ENCODE results near the gene FRMD1. TPM values are rescaled to one million over a fixed set of nuclear protein-coding genes. Genes with fewer than 3 reads are reported as not detected.
A peak's percentile ranks its signal among the peaks of the same experiment; 100 is the strongest.

FRMD1 gene
- total RNA-seq, 2 experiments from 2014 or later: not detected

DNA sequence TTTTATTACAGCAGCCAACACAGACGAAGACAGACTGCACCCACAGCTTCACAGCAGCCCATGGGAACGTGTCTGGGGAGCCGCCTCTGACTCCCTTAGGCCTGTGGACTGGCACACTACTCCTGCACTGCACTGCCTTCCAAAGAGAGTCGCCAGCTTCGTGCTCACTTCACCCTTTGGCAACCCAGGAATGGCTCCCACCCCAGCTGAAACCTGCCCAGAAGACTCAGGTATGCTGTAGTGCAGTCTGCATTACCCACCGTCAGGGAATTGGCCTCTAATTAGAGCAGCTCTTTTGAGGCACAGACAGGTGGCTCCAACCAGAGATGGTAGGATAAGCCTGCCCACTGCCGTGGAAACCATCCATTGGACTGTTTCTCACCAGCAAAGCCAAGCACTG, 39.9 kb upstream of the FRMD1 start:
- Mint-ChIP-seq H3K36me3 (ENCODE audit: low read depth) (no peaks in the 10 kb centered on the region), H3K9me3 (peaks cover 7% of the 10 kb centered on the region), H3K27ac (no peak overlapping the region), H3K27me3 (no peaks in the 10 kb centered on the region), H3K4me3 (no peak overlapping the region), H3K4me1 (peaks cover 3% of the 10 kb centered on the region)
- peak; percentile 8 for DNase-seq
- CTCF ChIA-PET: no interaction called here
- POLR2A ChIA-PET: no interaction called here

DNA sequence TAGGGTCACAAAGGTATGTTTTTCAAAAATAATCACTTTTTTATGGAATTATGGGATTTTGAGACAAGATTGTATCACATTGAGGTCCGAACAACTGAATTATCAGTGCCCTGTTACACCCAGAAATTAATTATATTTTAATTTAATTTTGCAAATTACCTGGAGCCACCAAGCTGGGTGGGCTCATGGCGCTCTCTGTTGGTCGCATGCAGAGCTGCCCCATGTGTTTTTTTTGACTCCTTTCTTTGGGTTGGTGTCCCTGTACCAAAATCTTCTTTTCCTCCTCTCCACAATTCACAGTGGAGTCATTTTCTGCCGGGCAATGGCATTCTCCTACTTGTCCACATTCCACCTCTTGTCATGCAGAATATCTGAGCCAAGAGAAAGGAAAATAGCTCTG, 38.9 kb upstream of the FRMD1 start:
- Mint-ChIP-seq H3K9me3 (peaks cover 6% of the 10 kb centered on the region), H3K27ac (no peak overlapping the region), H3K36me3 (ENCODE audit: low read depth) (no peaks in the 10 kb centered on the region), H3K4me3 (no peak overlapping the region), H3K4me1 (peaks cover 3% of the 10 kb centered on the region), H3K27me3 (no peaks in the 10 kb centered on the region)
- no peak for DNase-seq
- ChIA-PET POLR2A (no interaction called here), CTCF (no interaction called here)

DNA sequence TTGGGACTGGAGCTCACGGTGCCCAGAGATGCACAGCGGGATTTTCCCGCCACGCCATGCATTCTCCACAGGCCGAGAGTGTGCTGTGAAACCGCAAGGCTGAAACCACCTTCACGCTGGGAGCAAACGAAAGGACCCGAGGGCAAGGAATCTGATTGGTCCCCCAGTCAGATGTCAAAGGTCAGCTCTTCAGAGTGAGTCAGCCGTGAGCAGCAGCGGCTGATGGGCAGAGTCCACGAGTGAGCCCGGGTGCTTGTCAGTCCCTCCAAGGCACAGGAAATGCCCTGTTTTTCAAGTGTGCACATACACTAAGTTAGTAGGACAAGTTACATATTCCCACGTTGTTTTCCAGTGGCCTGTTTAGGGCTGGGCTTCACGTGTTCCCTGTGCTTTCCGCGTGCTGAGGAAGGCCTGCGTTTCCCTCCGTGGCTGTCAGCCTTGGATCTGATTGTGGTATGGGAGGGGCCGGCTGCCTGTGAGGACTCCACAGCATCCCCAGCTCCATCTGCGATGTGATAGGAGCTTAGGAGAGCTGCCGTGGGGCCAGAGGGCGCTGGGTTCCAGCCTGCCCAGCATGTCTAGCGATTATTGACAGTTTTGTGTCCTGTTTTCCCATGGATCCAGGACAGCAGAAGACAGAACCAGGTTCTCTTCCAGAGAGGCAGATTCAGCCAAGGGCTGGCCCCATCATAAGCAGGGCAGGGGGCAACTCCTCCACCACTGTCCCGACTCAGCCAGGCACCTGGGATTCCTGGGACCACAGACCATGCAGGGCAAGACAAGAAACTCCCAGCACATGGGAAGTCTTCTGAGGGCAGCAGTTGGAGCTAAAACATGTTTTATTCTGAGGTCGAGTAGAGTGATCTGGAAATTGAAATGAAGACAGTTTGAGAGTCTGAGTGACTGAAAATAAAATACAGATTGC, 38.2 kb upstream of the FRMD1 start:
- POLR2A ChIA-PET: no interaction called here
- no peak overlapping the region for H3K4me3 Mint-ChIP-seq
- peaks cover 3% of the 10 kb centered on the region for H3K4me1 Mint-ChIP-seq
- H3K36me3 Mint-ChIP-seq (ENCODE audit: low read depth): no peaks in the 10 kb centered on the region
- CTCF ChIA-PET: interaction anchor here (0.8 kb wide), 1 partner anchor 64 kb away, joined by 3 read pairs; no protein-coding TSS in a partner anchor
- H3K27me3 Mint-ChIP-seq: no peaks in the 10 kb centered on the region
- H3K27ac Mint-ChIP-seq: no peak overlapping the region
- DNase-seq: no peak
- peaks cover 2% of the 10 kb centered on the region for H3K9me3 Mint-ChIP-seq

DNA sequence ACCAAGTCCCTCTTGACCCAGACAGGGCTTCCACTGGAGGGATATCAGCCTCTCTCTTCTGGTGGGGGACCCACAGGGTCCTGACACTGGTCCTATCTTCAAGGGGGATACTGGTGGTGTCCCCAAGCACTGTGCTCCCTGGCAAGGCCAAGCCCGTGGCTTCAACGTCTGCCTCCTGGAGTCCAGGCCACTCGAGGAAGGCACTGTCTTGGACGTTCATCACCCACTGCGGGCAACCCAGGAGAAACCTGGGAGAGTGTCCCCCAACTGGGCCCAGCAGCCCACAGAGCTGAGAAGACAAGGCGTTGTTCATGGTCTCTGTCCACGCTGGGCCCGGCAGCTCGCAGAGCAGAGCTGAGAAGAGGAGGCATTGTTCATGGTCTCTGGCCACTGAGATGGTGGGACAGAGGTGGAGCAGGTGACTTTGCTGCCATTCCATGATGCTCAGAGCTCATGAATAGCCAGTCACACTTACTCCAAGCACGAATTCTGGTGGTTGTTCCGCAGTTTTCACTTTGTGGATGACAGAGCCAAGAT, 37.5 kb upstream of the FRMD1 start:
- no peak overlapping the region for H3K4me3 Mint-ChIP-seq
- CTCF ChIA-PET: interaction anchor here (0.8 kb wide), 1 partner anchor 64 kb away, joined by 3 read pairs; no protein-coding TSS in a partner anchor
- peaks cover 2% of the 10 kb centered on the region for H3K9me3 Mint-ChIP-seq
- POLR2A ChIA-PET: no interaction called here
- no peaks in the 10 kb centered on the region for H3K36me3 Mint-ChIP-seq (ENCODE audit: low read depth)
- no peaks in the 10 kb centered on the region for H3K27me3 Mint-ChIP-seq
- H3K4me1 Mint-ChIP-seq: peaks cover 3% of the 10 kb centered on the region
- H3K27ac Mint-ChIP-seq: no peak overlapping the region
- DNase-seq: no peak

DNA sequence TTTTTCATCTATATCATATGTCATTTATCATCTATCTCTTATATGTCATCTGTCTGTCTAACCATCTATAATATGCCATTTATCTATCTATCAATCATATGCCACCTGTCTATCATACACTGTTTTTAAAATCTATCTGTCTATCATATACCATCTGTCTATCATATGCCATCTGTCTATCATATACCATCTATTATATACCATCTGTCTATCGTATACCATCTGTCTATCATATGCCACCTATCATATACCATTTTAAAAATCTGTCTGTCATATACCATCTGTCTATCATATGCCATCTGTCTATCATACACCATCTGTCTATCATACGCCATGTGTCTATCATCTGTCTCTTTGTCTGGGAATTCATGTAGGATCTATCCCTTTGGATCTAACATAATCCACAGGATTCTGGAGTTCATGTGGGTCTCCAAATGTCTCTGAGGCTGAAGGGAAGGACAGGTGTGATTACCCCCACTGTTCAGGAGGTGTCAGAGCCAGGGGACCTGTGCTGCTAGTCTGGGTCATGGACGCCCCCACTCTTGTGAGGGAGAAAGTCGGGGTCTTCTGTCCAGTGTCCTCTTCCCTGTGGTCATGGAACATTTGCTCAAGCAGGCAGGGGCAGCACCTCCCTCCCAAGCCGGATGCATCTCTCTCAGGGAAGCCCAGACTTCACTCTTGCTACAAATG, 36.9 kb upstream of the FRMD1 start:
- no peak for DNase-seq
- no peak overlapping the region for H3K4me3 Mint-ChIP-seq
- CTCF ChIA-PET: no interaction called here
- no peaks in the 10 kb centered on the region for H3K36me3 Mint-ChIP-seq (ENCODE audit: low read depth)
- peaks cover 2% of the 10 kb centered on the region for H3K9me3 Mint-ChIP-seq
- H3K27me3 Mint-ChIP-seq: no peaks in the 10 kb centered on the region
- POLR2A ChIA-PET: no interaction called here
- H3K27ac Mint-ChIP-seq: no peak overlapping the region
- peaks cover under 1% of the 10 kb centered on the region for H3K4me1 Mint-ChIP-seq

DNA sequence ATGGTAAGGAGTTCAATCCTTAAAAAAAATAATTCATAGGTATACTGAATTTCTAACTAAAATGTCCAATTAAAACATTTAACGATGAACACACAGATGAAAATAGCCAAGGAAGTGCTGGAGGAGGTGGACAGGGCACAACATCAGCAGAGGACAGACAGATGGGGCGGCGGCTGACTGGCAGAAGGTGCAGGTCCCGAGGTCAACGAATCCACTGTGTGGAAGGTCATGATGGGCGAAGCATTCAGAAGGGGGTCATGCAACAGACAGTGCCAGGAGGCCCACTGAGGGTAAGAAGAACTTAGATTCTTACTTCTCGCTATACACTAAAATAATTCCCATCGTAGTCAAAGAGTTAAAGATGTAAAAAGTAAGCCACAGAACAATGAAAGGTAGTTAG, 34.2 kb upstream of the FRMD1 start:
- POLR2A ChIA-PET: no interaction called here
- H3K4me1 Mint-ChIP-seq: no peaks in the 10 kb centered on the region

DNA sequence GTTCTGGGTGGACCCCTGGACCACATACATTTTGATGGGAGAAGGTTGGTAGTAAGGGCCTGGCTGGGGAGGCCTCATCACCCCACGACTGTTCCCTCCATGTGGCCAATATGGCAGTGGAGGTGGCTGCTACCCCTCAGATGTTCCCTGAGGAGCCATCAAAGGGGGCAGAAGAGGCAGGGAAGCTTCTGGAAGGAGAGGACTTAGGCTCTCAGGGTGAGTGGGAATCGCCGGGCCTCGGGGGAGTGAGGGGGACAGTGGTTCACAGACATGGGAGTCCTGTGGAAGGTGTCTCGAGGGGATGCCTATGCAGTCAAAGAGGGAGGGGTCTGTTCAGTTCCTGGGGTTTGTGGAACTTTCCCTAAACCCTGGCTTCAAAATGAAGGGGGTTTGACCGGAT, 32.9 kb upstream of the FRMD1 start:
- Mint-ChIP-seq H3K27ac (no peak overlapping the region), H3K9me3 (peaks cover 2% of the 10 kb centered on the region), H3K36me3 (ENCODE audit: low read depth) (no peaks in the 10 kb centered on the region), H3K27me3 (no peaks in the 10 kb centered on the region), H3K4me3 (no peak overlapping the region), H3K4me1 (no peaks in the 10 kb centered on the region)
- CTCF ChIA-PET: no interaction called here
- DNase-seq: no peak
- POLR2A ChIA-PET: no interaction called here

More for the DNA sequence above, 34.2 kb upstream of the FRMD1 start:
- no peak overlapping the region for H3K4me3 Mint-ChIP-seq
- peaks cover 2% of the 10 kb centered on the region for H3K9me3 Mint-ChIP-seq
- H3K27ac Mint-ChIP-seq: no peak overlapping the region
- H3K27me3 Mint-ChIP-seq: no peaks in the 10 kb centered on the region
- no peaks in the 10 kb centered on the region for H3K36me3 Mint-ChIP-seq (ENCODE audit: low read depth)
- DNase-seq: no peak
- CTCF ChIA-PET: no interaction called here

DNA sequence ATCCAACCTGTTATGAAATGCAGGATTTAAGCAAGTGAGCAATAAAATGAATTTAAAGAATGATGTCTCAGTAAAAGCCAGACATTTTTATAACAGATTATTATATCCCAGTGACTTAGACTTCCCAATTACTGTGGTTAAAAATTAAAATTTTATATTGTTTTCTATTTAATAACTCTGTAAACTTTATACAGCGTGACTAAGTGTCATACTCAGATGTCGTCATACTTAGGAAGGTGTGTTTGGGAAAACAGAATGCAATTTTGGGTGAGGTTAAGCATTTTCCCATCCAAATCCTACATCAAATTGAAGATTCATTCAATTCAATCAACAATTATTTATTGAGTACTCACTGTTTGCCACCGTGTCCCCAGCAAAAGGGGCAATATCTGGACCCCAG, 31.4 kb upstream of the FRMD1 start:
- Mint-ChIP-seq H3K4me3 (no peak overlapping the region), H3K27me3 (no peaks in the 10 kb centered on the region), H3K36me3 (ENCODE audit: low read depth) (no peaks in the 10 kb centered on the region), H3K9me3 (peaks cover under 1% of the 10 kb centered on the region), H3K4me1 (no peaks in the 10 kb centered on the region), H3K27ac (no peak overlapping the region)
- ChIA-PET POLR2A (no interaction called here), CTCF (no interaction called here)
- DNase-seq: no peak

DNA sequence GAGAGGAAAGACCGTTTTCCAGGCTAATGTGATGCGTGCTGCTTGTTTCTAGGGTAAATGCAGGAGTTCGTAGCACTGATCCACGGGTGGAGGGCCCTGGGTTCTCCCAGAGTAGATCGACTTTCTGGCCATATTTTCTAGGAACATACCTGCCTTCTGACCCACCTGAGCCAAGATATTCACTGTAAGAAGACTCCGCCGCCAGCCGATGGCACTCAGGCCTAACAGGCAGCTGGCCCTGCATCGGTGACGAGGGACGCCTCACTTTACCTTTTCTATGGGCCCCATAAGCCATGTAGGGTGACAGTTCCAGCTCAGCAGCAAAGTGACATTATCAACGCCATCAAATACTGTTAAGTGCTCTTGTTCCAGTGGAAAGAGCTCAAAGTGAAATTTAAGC, 30.2 kb upstream of the FRMD1 start:
- no peaks in the 10 kb centered on the region for H3K4me1 Mint-ChIP-seq
- peaks cover 6% of the 10 kb centered on the region for H3K27me3 Mint-ChIP-seq
- ChIA-PET CTCF (no interaction called here), POLR2A (no interaction called here)
- no peaks in the 10 kb centered on the region for H3K36me3 Mint-ChIP-seq (ENCODE audit: low read depth)
- no peak overlapping the region for H3K27ac Mint-ChIP-seq
- no peak for DNase-seq
- no peak overlapping the region for H3K4me3 Mint-ChIP-seq
- H3K9me3 Mint-ChIP-seq: no peaks in the 10 kb centered on the region

DNA sequence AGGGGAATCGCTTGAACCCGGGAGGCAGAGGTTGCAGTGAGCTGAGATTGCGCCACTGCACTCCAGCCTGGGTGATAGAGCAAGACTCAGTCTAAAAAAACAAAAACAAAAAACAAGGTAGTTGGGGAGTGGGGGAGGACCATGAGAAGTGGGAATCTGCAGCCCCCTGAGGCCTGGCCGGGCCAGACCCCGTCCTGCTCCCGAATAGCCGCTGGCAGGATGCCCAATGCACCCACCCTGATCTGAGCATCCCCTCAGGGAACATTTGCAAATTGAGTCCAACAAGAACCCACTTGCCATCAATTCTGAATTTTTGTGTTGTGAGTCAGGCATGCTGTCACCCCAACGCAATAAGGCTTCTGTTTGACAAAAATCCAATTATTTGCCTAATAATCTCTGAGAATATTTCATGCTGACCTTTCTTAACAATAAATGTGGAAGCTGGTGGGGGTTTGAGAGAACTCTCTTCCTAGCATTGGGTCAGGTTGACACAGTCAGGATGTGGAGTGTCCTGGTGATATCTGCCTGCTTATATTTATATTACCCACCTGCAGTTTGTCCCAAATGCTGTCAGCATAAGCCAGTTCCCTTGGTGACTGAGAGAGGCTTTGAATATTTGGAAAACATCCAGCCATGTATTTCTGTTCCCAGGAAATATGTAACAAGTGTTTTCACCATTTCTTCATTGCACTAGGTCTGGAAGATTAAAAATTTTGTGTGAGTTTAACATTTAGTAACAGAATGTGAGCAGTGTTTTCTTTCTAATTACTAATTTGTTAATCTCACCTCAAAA, 28.4 kb upstream of the FRMD1 start:
- H3K4me1 Mint-ChIP-seq: no peaks in the 10 kb centered on the region
- no peak for DNase-seq
- ChIA-PET POLR2A (no interaction called here), CTCF (no interaction called here)
- no peak overlapping the region for H3K27ac Mint-ChIP-seq
- no peaks in the 10 kb centered on the region for H3K36me3 Mint-ChIP-seq (ENCODE audit: low read depth)
- no peak overlapping the region for H3K4me3 Mint-ChIP-seq
- no peaks in the 10 kb centered on the region for H3K9me3 Mint-ChIP-seq
- H3K27me3 Mint-ChIP-seq: peaks cover 21% of the 10 kb centered on the region

DNA sequence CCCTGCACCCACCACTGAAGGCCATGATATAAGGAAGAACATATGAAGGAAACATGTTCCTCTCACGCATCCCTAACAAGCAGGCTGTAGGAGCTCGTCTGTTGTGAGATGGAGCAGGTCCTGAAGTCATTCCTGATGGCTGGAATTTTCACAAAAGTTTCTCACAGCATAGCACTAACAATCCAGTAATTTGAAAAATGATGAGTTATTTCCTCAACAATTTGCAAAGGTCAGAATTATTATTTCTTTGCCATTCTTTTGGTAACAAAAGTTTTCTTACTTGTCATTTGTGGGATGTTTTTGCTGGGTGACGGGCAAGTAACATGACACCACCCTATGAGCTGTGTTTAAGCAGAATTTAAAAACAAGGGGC, 27.6 kb upstream of the FRMD1 start:
- H3K36me3 Mint-ChIP-seq (ENCODE audit: low read depth): no peaks in the 10 kb centered on the region
- H3K27me3 Mint-ChIP-seq: peaks cover 29% of the 10 kb centered on the region
- DNase-seq: no peak
- ChIA-PET CTCF (no interaction called here), POLR2A (no interaction called here)
- no peaks in the 10 kb centered on the region for H3K4me1 Mint-ChIP-seq
- no peaks in the 10 kb centered on the region for H3K9me3 Mint-ChIP-seq
- no peak overlapping the region for H3K4me3 Mint-ChIP-seq
- H3K27ac Mint-ChIP-seq: no peak overlapping the region

DNA sequence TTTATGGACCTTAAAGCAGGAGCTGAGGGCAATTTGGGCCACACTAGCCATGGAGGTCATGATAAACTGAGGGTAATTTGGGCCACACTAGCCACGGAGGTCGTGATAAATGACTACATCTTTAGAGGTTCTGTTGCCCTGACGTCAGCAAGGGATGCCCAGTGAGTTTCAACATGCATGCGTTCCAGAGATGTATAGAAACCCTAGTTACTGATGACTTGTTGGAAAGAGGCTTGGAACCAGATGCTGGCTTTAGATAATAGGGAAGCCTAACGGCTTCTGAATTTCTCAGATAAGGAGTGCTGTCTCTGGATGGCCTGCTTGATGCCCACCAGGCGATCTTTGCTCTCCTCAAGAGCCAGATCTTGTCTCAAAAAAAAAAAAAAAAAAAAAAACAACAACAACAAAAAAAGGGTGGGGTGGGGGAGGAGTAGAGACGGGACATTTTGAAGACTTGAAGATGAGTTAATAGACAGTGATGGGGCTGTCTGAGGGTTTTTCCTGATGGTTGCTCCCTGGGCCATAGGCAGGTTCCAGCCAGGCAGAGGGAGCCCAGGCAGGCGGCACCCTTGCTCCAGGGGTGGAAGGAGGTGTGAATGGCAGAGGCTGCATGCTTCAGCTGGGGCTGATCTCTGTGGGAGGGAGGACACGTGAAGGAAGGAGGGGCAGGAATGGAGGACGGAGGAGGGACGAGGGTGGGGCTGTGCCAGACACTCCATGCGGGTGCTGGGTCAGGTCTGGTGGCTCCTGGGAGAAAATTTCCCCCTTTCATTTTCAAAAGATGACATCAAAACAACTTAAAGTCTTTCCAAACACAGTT, 27.0 kb upstream of the FRMD1 start:
- ChIA-PET CTCF (no interaction called here), POLR2A (no interaction called here)
- Mint-ChIP-seq H3K27me3 (peaks cover 29% of the 10 kb centered on the region), H3K4me3 (no peak overlapping the region), H3K4me1 (no peaks in the 10 kb centered on the region), H3K27ac (no peak overlapping the region), H3K9me3 (no peaks in the 10 kb centered on the region), H3K36me3 (ENCODE audit: low read depth) (no peaks in the 10 kb centered on the region)
- no peak for DNase-seq

DNA sequence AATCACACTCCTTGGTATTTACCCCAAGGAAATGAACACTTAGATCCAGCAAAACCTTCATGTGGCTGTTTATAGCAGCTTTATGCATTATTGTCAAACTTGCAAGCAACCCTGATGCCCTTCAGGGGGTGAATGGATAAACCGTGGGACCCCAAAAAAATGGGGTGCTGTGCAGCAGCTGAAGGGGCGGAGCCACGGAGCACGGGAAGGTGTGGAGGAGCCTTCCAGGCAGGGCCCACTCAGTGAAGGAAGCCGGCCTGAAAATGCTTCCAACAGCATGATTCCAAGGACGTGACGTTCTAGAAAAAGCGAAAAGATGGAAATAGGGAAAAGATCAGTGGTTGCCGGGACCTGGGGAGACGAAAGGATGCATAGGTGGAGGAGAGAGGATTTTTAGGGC, 25.6 kb upstream of the FRMD1 start:
- H3K36me3 Mint-ChIP-seq (ENCODE audit: low read depth): no peaks in the 10 kb centered on the region
- no peak overlapping the region for H3K27ac Mint-ChIP-seq
- no peaks in the 10 kb centered on the region for H3K4me1 Mint-ChIP-seq
- peaks cover 36% of the 10 kb centered on the region for H3K27me3 Mint-ChIP-seq
- DNase-seq: no peak
- no peaks in the 10 kb centered on the region for H3K9me3 Mint-ChIP-seq
- ChIA-PET CTCF (no interaction called here), POLR2A (no interaction called here)
- H3K4me3 Mint-ChIP-seq: no peak overlapping the region

Measured in activated CD4-positive, alpha-beta memory T cell treated with anti-CD3 and anti-CD28 coated beads, Interleukin-2, amount 10 ng/mL, durations not matched to agents 7 days and 5 days (primary cell).